Hepatocyte (in vitro differentiated cells): ENCODE data around the gene LYVE1. TPM values are rescaled to one million over a fixed set of nuclear protein-coding genes. Genes with fewer than 3 reads are reported as not detected.

Experiments
- DNase-seq: peaks from one replicate; pipeline ENCODE4 v3.0.0-alpha.2; 2016; ENCODE audit warnings: low spot score
- H2AFZ ChIP-seq: fragments of 200-600 bp; sonication (generic); 2 replicates; pipeline ENCODE4 v1.6.0; 2016; ENCODE audit warnings: antibody characterized with exemption, mild to moderate bottlenecking
- H3K27ac ChIP-seq: fragments of 200-600 bp; sonication (generic); 2 replicates; pipeline ENCODE4 v1.5.1; 2016; ENCODE audit warnings: mild to moderate bottlenecking
- H3K27me3 ChIP-seq: fragments of 200-600 bp; sonication (generic); 2 replicates; pipeline ENCODE4 v1.6.1; 2016
- H3K36me3 ChIP-seq: fragments of 200-600 bp; sonication (generic); replicated peaks from 2 replicates; pipeline ENCODE4 v1.5.1; 2016; ENCODE audit warnings: low read depth; ENCODE audit not compliant: insufficient read depth
- H3K4me1 ChIP-seq: fragments of 200-600 bp; sonication (generic); 2 replicates; pipeline ENCODE4 v1.5.1; 2016; ENCODE audit warnings: mild to moderate bottlenecking, moderate library complexity; ENCODE audit not compliant: insufficient read depth
- H3K4me2 ChIP-seq: fragments of 200-600 bp; sonication (generic); 2 replicates; pipeline ENCODE4 v1.6.0; 2016
- H3K4me3 ChIP-seq: fragments of 200-600 bp; sonication (generic); 2 replicates; pipeline ENCODE4 v1.5.1; 2016; ENCODE audit warnings: mild to moderate bottlenecking
- H3K79me2 ChIP-seq: fragments of 200-600 bp; sonication (generic); 2 replicates; pipeline ENCODE4 v1.6.0; 2017; ENCODE audit warnings: mild to moderate bottlenecking
- H3K9me2 ChIP-seq: fragments of 200-600 bp; sonication (generic); replicated peaks from 2 replicates; pipeline ENCODE4 v1.6.0; 2017; ENCODE audit warnings: mild to moderate bottlenecking; ENCODE audit not compliant: insufficient read depth
- H3K9me3 ChIP-seq: fragments of 200-600 bp; sonication (generic); 2 replicates; pipeline ENCODE4 v1.5.1; 2016; ENCODE audit warnings: low read depth, mild to moderate bottlenecking
- H4K20me1 ChIP-seq: fragments of 200-600 bp; sonication (generic); 2 replicates; pipeline ENCODE4 v1.6.0; 2016; ENCODE audit warnings: mild to moderate bottlenecking; ENCODE audit not compliant: insufficient read depth, poor library complexity, severe bottlenecking
- CTCF ChIP-seq: fragments of 200-600 bp; sonication (generic); IDR thresholded peaks from 2 replicates; pipeline ENCODE4 v1.5.1; 2016; ENCODE audit warnings: antibody characterized with exemption, mild to moderate bottlenecking; ENCODE audit not compliant: poor library complexity
- EZH2 ChIP-seq: fragments of 200-600 bp; sonication (generic); IDR thresholded peaks from 2 replicates; pipeline ENCODE4 v1.6.1; 2016; ENCODE audit warnings: antibody characterized with exemption, mild to moderate bottlenecking, borderline replicate concordance
- EZH2phosphoT487 ChIP-seq: fragments of 200-600 bp; sonication (generic); IDR thresholded peaks from one replicate; pipeline ENCODE4 v1.6.1; 2018; ENCODE audit warnings: antibody characterized with exemption, mild to moderate bottlenecking, low read depth, moderate library complexity; ENCODE audit not compliant: unreplicated experiment, severe bottlenecking
- WGBS: methylation state at CpG from one replicate; pipeline ENCODE4 v1.1.6; 2016; ENCODE audit warnings: low lambda C conversion rate; ENCODE audit errors: missing lambda C conversion rate; 5-methylcytosine and 5-hydroxymethylcytosine counted together
- polyA plus RNA-seq: library from polyadenylated mRNA; unstranded; fragments of >200 nt; fragmentation: Nextera tagmentation; extraction: Ambion mirVana; gene quantifications from 2 replicates; pipeline ENCODE4 v1.2.1, GENCODE V29; 2016
- total RNA-seq: library from RNA; depleted of rRNA; stranded (reverse); fragments of >200 nt; gene quantifications from 2 replicates; pipeline ENCODE4 v1.2.3, GENCODE V29; 2014

The LYVE1 gene
- total and polyA plus RNA-seq, 2 experiments from 2014 or later = 2.9 to 9.1 TPM

DNA sequence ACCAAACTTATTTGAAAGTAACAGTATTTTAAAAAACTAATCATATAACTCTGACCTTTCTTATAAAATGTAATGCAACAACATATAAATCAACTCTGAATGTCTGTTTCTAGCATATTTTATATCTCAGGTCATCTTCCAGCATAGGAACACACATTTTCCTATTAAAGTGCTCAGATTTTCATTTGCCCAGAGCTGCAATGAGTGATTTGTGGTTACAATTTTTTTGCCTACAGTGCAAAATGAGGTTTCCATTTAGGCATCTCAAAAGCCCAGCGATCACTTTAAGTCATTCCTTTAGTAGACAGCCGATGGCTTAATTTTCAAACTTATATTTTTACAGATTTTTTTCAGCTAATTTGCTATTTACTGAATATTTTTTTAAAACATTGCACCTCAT lies 1.0 kb downstream of the LYVE1 start:
- Histone ChIP-seq H3K27ac (no peak overlapping the region), H3K79me2 (no peaks in the 10 kb centered on the region), H3K4me2 (no peak overlapping the region), H2AFZ (no peak overlapping the region), H3K36me3 (no peaks in the 10 kb centered on the region), H4K20me1 (no peaks in the 10 kb centered on the region), H3K27me3 (no peaks in the 10 kb centered on the region), H3K9me2 (no peaks in the 10 kb centered on the region), H3K4me1 (peaks cover 3% of the 10 kb centered on the region), H3K4me3 (no peak overlapping the region), H3K9me3 (no peaks in the 10 kb centered on the region)
- TF ChIP-seq EZH2phosphoT487 = no peak
- no peak for TF ChIP-seq CTCF
- no peak for TF ChIP-seq EZH2
- 93% methylated on average over 2 of the region's 2 CpGs for WGBS
- no peak for DNase-seq

GRCh38 chr11:10566257-10566957 lies 2.1 kb downstream of the LYVE1 start:
- TF ChIP-seq CTCF (no peak), EZH2 (no peak), EZH2phosphoT487 (no peak)
- Histone ChIP-seq H3K36me3 (no peaks in the 10 kb centered on the region), H4K20me1 (no peaks in the 10 kb centered on the region), H3K9me2 (no peaks in the 10 kb centered on the region), H3K9me3 (no peaks in the 10 kb centered on the region), H2AFZ (no peak overlapping the region), H3K4me3 (no peak overlapping the region), H3K79me2 (no peaks in the 10 kb centered on the region), H3K27me3 (no peaks in the 10 kb centered on the region), H3K27ac (no peak overlapping the region), H3K4me2 (no peak overlapping the region), H3K4me1 (peaks cover 7% of the 10 kb centered on the region)
- no peak for DNase-seq
- WGBS = 87% methylated on average over 6 of the region's 6 CpGs

GRCh38 chr11:10565493-10565892 lies 3.0 kb downstream of the LYVE1 start:
- Histone ChIP-seq H4K20me1 (no peaks in the 10 kb centered on the region), H3K4me1 (peaks cover 7% of the 10 kb centered on the region), H3K27me3 (no peaks in the 10 kb centered on the region), H3K79me2 (no peaks in the 10 kb centered on the region), H3K36me3 (no peaks in the 10 kb centered on the region), H3K9me3 (no peaks in the 10 kb centered on the region), H3K9me2 (no peaks in the 10 kb centered on the region), H3K4me3 (no peak overlapping the region), H2AFZ (no peak overlapping the region), H3K27ac (no peak overlapping the region), H3K4me2 (no peak overlapping the region)
- no peak for DNase-seq
- TF ChIP-seq EZH2 (no peak), CTCF (no peak), EZH2phosphoT487 (no peak)
- WGBS = 97% methylated on average over 4 of the region's 4 CpGs
